Activated CD8-positive, alpha-beta T cell treated with anti-CD3 and anti-CD28 coated beads, Interleukin-2, amount 10 ng/mL, durations not matched to agents 7 days and 5 days (primary cell): ENCODE measurements around the gene TTC22. TPM values are rescaled to one million over a fixed set of nuclear protein-coding genes. Genes with fewer than 3 reads are reported as not detected.

Experiments
- ATAC-seq: fragments of 150-1000 bp; cut with Tn5 transposase; one replicate; pipeline ENCODE4 v1.10.0; 2021; ENCODE audit warnings: moderate library complexity
- CTCF ChIA-PET: fragments of 350-600 bp; sonication (Branson Sonifier 250); formaldehyde crosslinking; loops from one replicate; lab custom pipeline; 2021; ENCODE audit warnings: antibody characterized with exemption; lab: Charles Lee
- POLR2A ChIA-PET: fragments of 350-600 bp; sonication (Branson Sonifier 250); formaldehyde crosslinking; loops from one replicate; lab custom pipeline; 2021; ENCODE audit warnings: antibody characterized with exemption; lab: Charles Lee
- DNase-seq: peaks from one replicate; pipeline ENCODE4 v3.0.0-alpha.2; 2020
- H3K27ac Mint-ChIP-seq: one replicate; pipeline ENCODE4 v1.8.0; 2021; ENCODE audit warnings: mild to moderate bottlenecking, mixed read lengths
- H3K27me3 Mint-ChIP-seq: one replicate; pipeline ENCODE4 v1.8.0; 2021; ENCODE audit warnings: low read depth, mixed read lengths
- H3K36me3 Mint-ChIP-seq: one replicate; pipeline ENCODE4 v1.8.0; 2021; ENCODE audit warnings: low read depth, mixed read lengths
- H3K4me1 Mint-ChIP-seq: one replicate; pipeline ENCODE4 v1.8.0; 2021; ENCODE audit warnings: low read depth, mixed read lengths
- H3K4me3 Mint-ChIP-seq: one replicate; pipeline ENCODE4 v1.8.0; 2021; ENCODE audit warnings: mild to moderate bottlenecking, mixed read lengths
- H3K9me3 Mint-ChIP-seq: one replicate; pipeline ENCODE4 v1.8.0; 2022; ENCODE audit warnings: mixed read lengths; ENCODE audit not compliant: insufficient read depth
- total RNA-seq, 2 experiments: library from RNA; stranded (reverse); gene quantifications; one replicate each; pipeline ENCODE4 v1.2.3, GENCODE V29; 2021

Gene TTC22
- total RNA-seq, 2 experiments from 2014 or later, result 5.0 to 6.5 TPM

DNA sequence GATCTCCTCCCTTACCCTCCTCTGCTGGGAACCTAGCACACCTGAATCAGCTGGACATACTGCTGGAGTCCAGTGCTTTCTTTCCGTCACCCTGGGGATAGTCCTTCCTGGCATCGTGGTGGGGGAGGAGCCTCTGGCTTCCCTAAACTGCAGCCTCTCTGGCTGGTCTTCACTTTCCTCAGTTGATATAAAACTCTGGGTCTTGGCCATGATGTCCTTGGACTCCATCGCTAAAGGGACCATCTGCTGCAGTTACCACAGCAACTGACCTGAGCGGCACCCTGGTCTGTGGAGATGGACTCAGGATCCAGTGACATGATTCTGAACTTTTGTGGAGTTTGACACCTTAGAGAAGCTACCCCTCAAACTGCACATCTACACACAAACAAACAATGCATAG, 59.6 kb downstream of the TTC22 start:
- Mint-ChIP-seq H3K36me3 (peaks cover 29% of the 10 kb centered on the region), H3K27me3 (no peaks in the 10 kb centered on the region), H3K4me1 (no peaks in the 10 kb centered on the region), H3K4me3 (no peak overlapping the region), H3K27ac (peak overlapping the region; percentile 54), H3K9me3 (no peaks in the 10 kb centered on the region)
- no peak for DNase-seq
- ChIA-PET CTCF (no interaction called here), POLR2A (no interaction called here)
- no peak for ATAC-seq

DNA sequence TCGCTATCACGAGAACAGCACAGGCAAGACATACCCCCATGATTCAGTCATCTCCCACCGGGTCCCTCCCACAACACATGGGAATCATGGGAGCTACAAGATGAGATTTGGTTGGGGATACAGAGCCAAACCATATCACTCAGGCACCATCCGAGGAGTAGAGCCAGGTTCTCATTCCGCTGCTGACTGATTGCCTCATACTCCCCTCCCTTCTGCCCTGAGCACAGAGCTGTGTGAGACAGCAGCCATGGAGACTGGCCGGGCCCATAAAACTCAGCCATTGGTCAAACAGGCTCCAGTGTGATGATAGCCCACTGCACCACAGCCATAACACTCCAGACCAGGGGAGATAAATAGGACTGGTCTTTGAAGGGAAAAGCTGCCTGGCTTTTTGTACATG, 62.9 kb downstream of the TTC22 start:
- no peak overlapping the region for H3K4me3 Mint-ChIP-seq
- ATAC-seq (no peak), DNase-seq (no peak)
- H3K9me3 Mint-ChIP-seq, result no peaks in the 10 kb centered on the region
- no peaks in the 10 kb centered on the region for H3K27me3 Mint-ChIP-seq
- H3K4me1 Mint-ChIP-seq, result no peaks in the 10 kb centered on the region
- H3K27ac Mint-ChIP-seq, result no peak overlapping the region
- H3K36me3 Mint-ChIP-seq, result peaks cover 36% of the 10 kb centered on the region
- ChIA-PET CTCF (no interaction called here), POLR2A (no interaction called here)

DNA sequence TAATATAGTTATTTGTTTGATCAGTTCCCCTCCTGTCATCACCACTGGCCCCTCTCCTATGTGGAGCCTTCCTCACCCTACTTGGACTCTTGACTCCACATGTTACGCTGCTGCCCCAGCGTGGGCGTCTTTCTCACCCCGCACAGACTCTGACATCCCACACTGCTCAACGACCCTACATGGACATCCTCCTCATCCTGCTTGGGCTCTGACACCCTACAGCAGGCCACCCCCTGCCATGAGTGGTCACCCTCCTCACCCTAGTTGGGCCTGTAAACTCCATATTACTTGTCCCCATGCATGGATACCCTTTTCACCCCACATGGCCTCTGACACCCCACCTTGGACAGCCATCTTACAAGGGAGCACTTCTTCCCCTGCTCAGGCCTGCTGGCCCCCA, 64.4 kb downstream of the TTC22 start:
- H3K36me3 Mint-ChIP-seq, result peaks cover 31% of the 10 kb centered on the region
- DNase-seq, result no peak
- ATAC-seq, result no peak
- no peaks in the 10 kb centered on the region for H3K9me3 Mint-ChIP-seq
- ChIA-PET CTCF (no interaction called here), POLR2A (no interaction called here)
- no peaks in the 10 kb centered on the region for H3K4me1 Mint-ChIP-seq
- H3K27me3 Mint-ChIP-seq, result no peaks in the 10 kb centered on the region
- no peak overlapping the region for H3K4me3 Mint-ChIP-seq
- no peak overlapping the region for H3K27ac Mint-ChIP-seq

Other genes starting within 250 kb of the TTC22 start
- gene FAM151A, start 177.8 kb downstream of the TTC22 start, total RNA-seq, result not detected
- gene MROH7, start 159.5 kb downstream of the TTC22 start, total RNA-seq, result not detected
- 10 to 100 TPM; 18.8 to 21.6 TPM for gene TTC4, start 85.5 kb downstream of the TTC22 start, total RNA-seq
- 1 to 10 TPM; 4.2 TPM for gene PARS2, start 36.8 kb downstream of the TTC22 start, total RNA-seq
- 100 to 1,000 TPM; 140 to 151 TPM for gene DHCR24, start 85.9 kb upstream of the TTC22 start, total RNA-seq
- not detected for gene TMEM61, start 179.3 kb upstream of the TTC22 start, total RNA-seq
- under 1 TPM in 1 of 2 experiments, not detected in 1; 0.05 TPM for gene BSND, start 197.6 kb upstream of the TTC22 start, total RNA-seq
- not detected for gene PCSK9, start 238.2 kb upstream of the TTC22 start, total RNA-seq